Neutrophil (primary cell): ENCODE measurements around the gene HOXB5.
A peak's percentile ranks its signal among the peaks of the same experiment; 100 is the strongest.

Experiments used
- H3K27ac ChIP-seq: fragments of 200-600 bp; sonication (generic); 2 replicates; pipeline ENCODE4 v1.5.1; 2016; ENCODE audit warnings: mild to moderate bottlenecking, moderate library complexity
- H3K27me3 ChIP-seq: fragments of 200-600 bp; sonication (generic); 2 replicates; pipeline ENCODE4 v1.6.0; 2016; ENCODE audit warnings: mild to moderate bottlenecking
- H3K36me3 ChIP-seq: fragments of 200-600 bp; sonication (generic); 2 replicates; pipeline ENCODE4 v1.5.1; 2017
- H3K4me1 ChIP-seq, 2 experiments: fragments of 200-600 bp in 1 of 2; sonication (generic) in 1 of 2; 1 replicate in 1 of 2; 2 replicates in 1 of 2; pipeline versions ENCODE4 v1.5.1 to v1.6.1; 2013 to 2016; ENCODE audit warnings: low read depth in 1 of 2, low read length in 1 of 2, mild to moderate bottlenecking in 1 of 2, moderate library complexity in 1 of 2; ENCODE audit not compliant: control insufficient read depth in 1 of 2, insufficient read depth in 1 of 2
- H3K4me3 ChIP-seq, 2 experiments: fragments of 200-600 bp in 1 of 2; sonication (generic) in 1 of 2; 1 replicate in 1 of 2; 2 replicates in 1 of 2; pipeline ENCODE4 v1.5.1; 2013 to 2016; ENCODE audit warnings: low read depth in 1 of 2, low read length in 1 of 2, mild to moderate bottlenecking in 1 of 2, moderate library complexity in 1 of 2
- H3K9me3 ChIP-seq: fragments of 200-600 bp; sonication (generic); 2 replicates; pipeline ENCODE4 v1.5.1; 2016
- CTCF ChIP-seq: fragments of 200-600 bp; sonication (generic); IDR thresholded peaks from 2 replicates; pipeline ENCODE4 v1.5.1; 2016; ENCODE audit warnings: antibody characterized with exemption

Gene HOXB5

GRCh38 chr17:48587276-48588073, 6.1 kb downstream of the HOXB5 start:
- Histone ChIP-seq H3K9me3 (no peaks in the 10 kb centered on the region), H3K27me3 (peaks cover 100% of the 10 kb centered on the region), H3K36me3 (no peaks in the 10 kb centered on the region), H3K4me3 (no peak overlapping the region), H3K4me1 (peaks cover 18 to 22% of the 10 kb centered on the region in 2 experiments), H3K27ac (no peak overlapping the region)
- no peak for TF ChIP-seq CTCF

- peaks cover 100% of the 10 kb centered on the region for H3K27me3 ChIP-seq
- peak overlapping the region; percentile 31 to 44 for H3K4me3 ChIP-seq
- no peak for TF ChIP-seq CTCF
- H3K27ac ChIP-seq = no peak overlapping the region
- H3K9me3 ChIP-seq = no peaks in the 10 kb centered on the region
- H3K4me1 ChIP-seq = peaks cover 18 to 22% of the 10 kb centered on the region in 2 experiments
- H3K36me3 ChIP-seq = no peaks in the 10 kb centered on the region
Observed at GRCh38 chr17:48586355-48587258, 7.0 kb downstream of the HOXB5 start.

GRCh38 chr17:48584223-48584741, 9.3 kb downstream of the HOXB5 start:
- Histone ChIP-seq H3K27me3 (peaks cover 100% of the 10 kb centered on the region), H3K4me3 (no peak overlapping the region), H3K36me3 (no peaks in the 10 kb centered on the region), H3K9me3 (no peaks in the 10 kb centered on the region), H3K27ac (no peak overlapping the region), H3K4me1 (peaks cover 18% of the 10 kb centered on the region in 2 experiments)
- TF ChIP-seq CTCF = no peak

GRCh38 chr17:48583708-48584222, 9.8 kb downstream of the HOXB5 start:
- H3K27me3 ChIP-seq = peaks cover 100% of the 10 kb centered on the region
- no peak for TF ChIP-seq CTCF
- peaks cover 18% of the 10 kb centered on the region in 2 experiments for H3K4me1 ChIP-seq
- H3K4me3 ChIP-seq = no peak overlapping the region
- no peaks in the 10 kb centered on the region for H3K36me3 ChIP-seq
- H3K27ac ChIP-seq = no peak overlapping the region
- no peaks in the 10 kb centered on the region for H3K9me3 ChIP-seq

GRCh38 chr17:48582750-48583069, 10.9 kb downstream of the HOXB5 start:
- H3K4me3 ChIP-seq = no peak overlapping the region

More at GRCh38 chr17:48582750-48583069, 10.9 kb downstream of the HOXB5 start:
- TF ChIP-seq CTCF = no peak
- no peaks in the 10 kb centered on the region for H3K9me3 ChIP-seq
- H3K4me1 ChIP-seq = peaks cover 18 to 21% of the 10 kb centered on the region in 2 experiments
- H3K36me3 ChIP-seq = no peaks in the 10 kb centered on the region
- H3K27me3 ChIP-seq = peaks cover 100% of the 10 kb centered on the region
- no peak overlapping the region for H3K27ac ChIP-seq
